ENCODE data around the gene KIRREL3. TPM values are rescaled to one million over a fixed set of nuclear protein-coding genes. Genes with fewer than 3 reads are reported as not detected.

KIRREL3 gene
- total and polyA plus RNA-seq, 2 donors (not counting 3 experiments of a cell fraction or from before 2014, with no cell fraction given), result not detected

DNA sequence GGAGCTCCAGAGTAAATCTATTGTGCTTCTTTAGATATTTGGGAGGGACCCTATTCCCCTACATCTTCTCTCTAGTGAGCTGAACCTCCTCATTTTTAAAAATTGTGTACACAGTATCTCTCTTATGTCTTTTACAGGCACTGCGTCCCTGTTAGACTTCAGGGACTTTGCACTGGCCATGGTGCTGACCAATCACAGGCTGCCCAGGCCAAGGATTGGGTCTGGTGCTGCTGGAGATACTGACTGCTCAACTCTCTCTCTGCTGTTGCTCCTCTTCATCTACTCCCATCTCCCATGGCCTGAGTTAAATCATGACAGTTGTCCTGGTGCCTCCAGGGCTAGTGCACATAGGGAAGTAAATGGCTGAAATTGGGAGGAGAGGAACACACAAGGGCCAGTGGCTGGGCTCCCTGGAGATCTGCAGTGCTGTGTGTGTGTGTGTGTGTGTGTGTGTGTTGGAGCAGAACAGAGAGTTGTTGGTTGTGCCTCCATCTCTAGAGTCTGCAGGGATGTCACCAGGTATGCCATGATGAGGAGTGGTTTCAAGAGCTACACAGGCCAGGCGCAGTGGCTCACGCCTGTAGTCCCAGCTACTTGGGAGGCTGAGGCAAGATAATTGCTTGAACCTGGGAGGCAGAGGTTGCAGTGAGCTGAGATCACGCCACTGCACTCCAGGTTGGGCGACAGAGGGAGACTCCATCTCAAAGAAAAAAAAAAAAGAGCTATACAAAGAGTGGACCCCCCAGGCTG, 489.8 kb downstream of the KIRREL3 start:
- Histone ChIP-seq H3K9me1 (replicated peaks; ENCODE audit: control insufficient read depth, extremely low read depth, insufficient read depth, low read length) (no peaks in the 10 kb centered on the region), H3K9ac (replicated peaks; ENCODE audit: extremely low read depth, insufficient read depth, low read length) (no peak overlapping the region), H2AFZ (ENCODE audit: low read depth, low read length) (no peak overlapping the region), H3K36me3 (ENCODE audit: control insufficient read depth in 2 of 2, extremely low read depth in 1 of 2, insufficient read depth in 2 of 2, low read length in 2 of 2) (no peaks in the 10 kb centered on the region), H3K27me3 (ENCODE audit: control insufficient read depth in 2 of 2, insufficient read depth in 2 of 2, low read length in 2 of 2) (no peaks in the 10 kb centered on the region), H3K4me1 (ENCODE audit: control insufficient read depth, extremely low read depth, insufficient read depth, low read length) (no peaks in the 10 kb centered on the region), H4K20me1 (replicated peaks; ENCODE audit: control insufficient read depth, extremely low read depth, insufficient read depth, low read length) (no peaks in the 10 kb centered on the region), H3K79me2 (ENCODE audit: control insufficient read depth, insufficient read depth, low read length) (no peaks in the 10 kb centered on the region), H3K4me3 (replicated peaks in 1 of 3; ENCODE audit: insufficient read depth in 1 of 3, low read depth in 1 of 3, low read length in 3 of 3) (no peak overlapping the region), H3K27ac (ENCODE audit: insufficient read depth, low read depth, low read length) (no peak overlapping the region), H3K9me3 (replicated peaks; ENCODE audit: control insufficient read depth, insufficient read depth, low read length) (no peaks in the 10 kb centered on the region), H3K4me2 (ENCODE audit: insufficient read depth, low read length) (no peak overlapping the region)
- no peak for DNase-seq (ENCODE audit: low read depth, low spot score)
- TF ChIP-seq POLR2AphosphoS5 (IDR thresholded peaks at IDR 0.05; ENCODE audit: insufficient read depth, low read depth, low read length) (no peak), POLR2A (IDR thresholded peaks at IDR 0.05; ENCODE audit: low read depth, low read length) (no peak), JUN (IDR thresholded peaks at IDR 0.05; ENCODE audit: borderline replicate concordance, insufficient read depth, insufficient read length, low read depth) (no peak)
- TF ChIP-seq, protein P1, sequence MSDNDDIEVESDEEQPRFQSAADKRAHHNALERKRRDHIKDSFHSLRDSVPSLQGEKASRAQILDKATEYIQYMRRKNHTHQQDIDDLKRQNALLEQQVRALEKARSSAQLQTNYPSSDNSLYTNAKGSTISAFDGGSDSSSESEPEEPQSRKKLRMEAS (IDR thresholded peaks at IDR 0.05; ENCODE audit: insufficient read depth, insufficient read length), result no peak
- POLR2A ChIA-PET, result no interaction called here
- no TSS peak for BruUV-seq (replicated peaks)
- dilution Hi-C loops (cut with MboI; ENCODE audit: extremely low pct_ligation_motif_present, low sequenced_read_pairs), result no loop called here
- FAIRE-seq, result no peak
- intact Hi-C loops (cut with micrococcal nuclease), result no loop called here
- CTCF ChIA-PET, result no interaction called here

DNA sequence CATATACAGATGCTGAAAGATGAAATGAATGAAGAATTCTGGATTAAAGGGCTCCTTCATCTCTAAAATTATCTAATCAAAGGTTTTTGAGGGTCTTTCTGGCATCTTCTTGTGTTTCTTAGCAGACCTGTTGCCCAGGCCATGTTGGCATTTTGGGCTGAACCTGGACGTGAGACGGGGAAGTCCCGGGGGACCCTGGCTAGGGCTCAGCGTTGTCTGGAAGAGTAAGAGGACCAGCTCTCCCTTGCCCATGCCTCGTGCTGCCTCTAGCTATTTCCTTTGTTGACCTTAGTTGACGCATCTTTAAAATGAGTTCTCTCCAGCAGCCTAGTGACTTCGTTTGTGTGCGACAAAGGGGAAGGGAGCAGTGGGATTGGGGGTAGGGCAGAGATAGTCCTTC, 492.9 kb downstream of the KIRREL3 start:
- dilution Hi-C loops (cut with MboI; ENCODE audit: extremely low pct_ligation_motif_present, low sequenced_read_pairs), result no loop called here
- no peaks in the 10 kb centered on the region for H3K9me1 ChIP-seq (replicated peaks; ENCODE audit: control insufficient read depth, extremely low read depth, insufficient read depth, low read length)
- no peak overlapping the region for H2AFZ ChIP-seq (ENCODE audit: low read depth, low read length)
- no peak for DNase-seq (ENCODE audit: low read depth, low spot score)
- no peaks in the 10 kb centered on the region for H3K27me3 ChIP-seq (ENCODE audit: control insufficient read depth in 2 of 2, insufficient read depth in 2 of 2, low read length in 2 of 2)
- no peak overlapping the region for H3K27ac ChIP-seq (ENCODE audit: insufficient read depth, low read depth, low read length)
- intact Hi-C loops (cut with micrococcal nuclease), result no loop called here
- H4K20me1 ChIP-seq (replicated peaks; ENCODE audit: control insufficient read depth, extremely low read depth, insufficient read depth, low read length), result no peaks in the 10 kb centered on the region
- ChIA-PET CTCF (no interaction called here), POLR2A (no interaction called here)
- no peak overlapping the region for H3K9ac ChIP-seq (replicated peaks; ENCODE audit: extremely low read depth, insufficient read depth, low read length)
- no peak for FAIRE-seq
- TF ChIP-seq FOS (IDR thresholded peaks at IDR 0.05; ENCODE audit: borderline replicate concordance, insufficient read depth, low read length) (no peak), GATA2 (IDR thresholded peaks at IDR 0.05; ENCODE audit: insufficient read depth, insufficient read length, low read depth, low read length) (no peak), JUN (IDR thresholded peaks at IDR 0.05; ENCODE audit: borderline replicate concordance, insufficient read depth, insufficient read length, low read depth) (no peak)
- H3K4me3 ChIP-seq (replicated peaks in 1 of 3; ENCODE audit: insufficient read depth in 1 of 3, low read depth in 1 of 3, low read length in 3 of 3), result no peak overlapping the region
- H3K4me2 ChIP-seq (ENCODE audit: insufficient read depth, low read length), result no peak overlapping the region
- no peaks in the 10 kb centered on the region for H3K36me3 ChIP-seq (ENCODE audit: control insufficient read depth in 2 of 2, extremely low read depth in 1 of 2, insufficient read depth in 2 of 2, low read length in 2 of 2)
- BruUV-seq (replicated peaks), result no TSS peak
- H3K9me3 ChIP-seq (replicated peaks; ENCODE audit: control insufficient read depth, insufficient read depth, low read length), result no peaks in the 10 kb centered on the region
- H3K4me1 ChIP-seq (ENCODE audit: control insufficient read depth, extremely low read depth, insufficient read depth, low read length), result no peaks in the 10 kb centered on the region
- H3K79me2 ChIP-seq (ENCODE audit: control insufficient read depth, insufficient read depth, low read length), result no peaks in the 10 kb centered on the region

All from endothelial cell of umbilical vein (primary cell).